LNCAP (cell line): ENCODE measurements around the gene MKKS.

ENCODE experiments used
- CTCF ChIP-seq: fragments of 450-650 bp; IDR thresholded peaks from 2 replicates; pipeline ENCODE4 v1.5.1; 2017; ENCODE audit warnings: mild to moderate bottlenecking

Gene MKKS

GRCh38 chr20:10428008-10428407 is 6.0 kb downstream of the MKKS start:
- TF ChIP-seq CTCF: no peak

- peak; percentile 89 for TF ChIP-seq CTCF
Observed at GRCh38 chr20:10427060-10427692, 6.8 kb downstream of the MKKS start.

GRCh38 chr20:10423735-10424134 is 10.3 kb downstream of the MKKS start:
- no peak for TF ChIP-seq CTCF

- TF ChIP-seq CTCF: no peak
Observed at GRCh38 chr20:10419550-10420133, 14.4 kb downstream of the MKKS start.

GRCh38 chr20:10415013-10415650 is 18.9 kb downstream of the MKKS start:
- TF ChIP-seq CTCF: no peak

GRCh38 chr20:10412591-10413408 is 21.2 kb downstream of the MKKS start:
- peak; percentile 35; the same call in 1 of the 2 replicates for TF ChIP-seq CTCF

- TF ChIP-seq CTCF: no peak
Observed at GRCh38 chr20:10411673-10412072, 22.3 kb downstream of the MKKS start.
